AG04450 (cell line): ENCODE measurements around the gene PMVK. TPM values are rescaled to one million over a fixed set of nuclear protein-coding genes. Genes with fewer than 3 reads are reported as not detected.
"Not testable (repeated sequence)": the region's sequence is repeated elsewhere in the genome, so short reads cannot be mapped to it uniquely, and the experiment has no call there.

ENCODE experiments used
- CTCF ChIA-PET: fragments of 300-600, 350-600 bp; formaldehyde crosslinking; extraction: SDS; loops from one replicate; lab custom pipeline; 2022; ENCODE audit warnings: antibody characterized with exemption, inconsistent platforms; lab: Charles Lee
- POLR2A ChIA-PET: fragments of 350-600 bp; formaldehyde crosslinking; extraction: SDS; loops from one replicate; lab custom pipeline; 2021; ENCODE audit warnings: antibody characterized with exemption, inconsistent platforms; lab: Yijun Ruan, JAX
- DNase-seq: peaks from one replicate; pipeline ENCODE4 v3.0.0-alpha.2; 2011; ENCODE audit warnings: low read depth, low spot score
- H3K27ac ChIP-seq: one replicate; pipeline ENCODE4 v1.5.1; 2012; ENCODE audit warnings: low read depth, low read length, control low read depth
- H3K27me3 ChIP-seq: one replicate; pipeline ENCODE4 v1.6.0; 2012; ENCODE audit warnings: low read length; ENCODE audit not compliant: control insufficient read depth, insufficient read depth
- H3K4me3 ChIP-seq: 2 replicates; pipeline ENCODE4 v1.5.1; 2011; ENCODE audit warnings: mild to moderate bottlenecking, low read depth, low read length, control low read depth
- H3K9me3 ChIP-seq: 2 replicates; pipeline ENCODE4 v1.5.1; 2012; ENCODE audit warnings: low read length; ENCODE audit not compliant: control insufficient read depth, insufficient read depth
- polyA plus RNA-seq: library from polyadenylated mRNA; depleted of rRNA; stranded (reverse); fragments of >200 nt; gene quantifications from 2 replicates; pipeline ENCODE4 v1.2.3, GENCODE V29; 2011
- TF ChIP-seq, protein P1 (sequence below): IDR thresholded peaks from 2 replicates; pipeline ENCODE4 v1.5.1; 2011; ENCODE audit warnings: low read depth, low read length, control low read depth, inconsistent platforms

PMVK gene
- polyA plus RNA-seq, 1 experiment, result 21.0 TPM

DNA sequence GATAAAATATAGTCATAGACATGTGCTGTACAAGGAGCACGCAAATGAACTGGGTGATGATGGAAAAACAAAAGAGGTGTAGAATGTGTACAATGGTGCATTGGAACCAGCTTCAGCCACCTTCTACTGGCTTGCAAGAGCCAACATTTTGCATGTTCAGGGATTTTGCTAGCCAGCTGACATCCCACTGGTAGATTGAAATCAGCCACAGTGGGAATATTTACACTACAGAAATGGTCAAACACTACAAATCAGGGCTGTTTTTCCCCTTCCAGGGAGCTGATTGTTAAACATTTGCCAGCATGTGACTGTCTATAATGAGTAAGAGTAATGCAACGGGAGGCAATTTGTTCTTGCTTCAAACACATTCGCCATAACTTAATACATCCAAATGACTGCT lies 23.2 kb downstream of the PMVK start:
- TF ChIP-seq, protein P1, sequence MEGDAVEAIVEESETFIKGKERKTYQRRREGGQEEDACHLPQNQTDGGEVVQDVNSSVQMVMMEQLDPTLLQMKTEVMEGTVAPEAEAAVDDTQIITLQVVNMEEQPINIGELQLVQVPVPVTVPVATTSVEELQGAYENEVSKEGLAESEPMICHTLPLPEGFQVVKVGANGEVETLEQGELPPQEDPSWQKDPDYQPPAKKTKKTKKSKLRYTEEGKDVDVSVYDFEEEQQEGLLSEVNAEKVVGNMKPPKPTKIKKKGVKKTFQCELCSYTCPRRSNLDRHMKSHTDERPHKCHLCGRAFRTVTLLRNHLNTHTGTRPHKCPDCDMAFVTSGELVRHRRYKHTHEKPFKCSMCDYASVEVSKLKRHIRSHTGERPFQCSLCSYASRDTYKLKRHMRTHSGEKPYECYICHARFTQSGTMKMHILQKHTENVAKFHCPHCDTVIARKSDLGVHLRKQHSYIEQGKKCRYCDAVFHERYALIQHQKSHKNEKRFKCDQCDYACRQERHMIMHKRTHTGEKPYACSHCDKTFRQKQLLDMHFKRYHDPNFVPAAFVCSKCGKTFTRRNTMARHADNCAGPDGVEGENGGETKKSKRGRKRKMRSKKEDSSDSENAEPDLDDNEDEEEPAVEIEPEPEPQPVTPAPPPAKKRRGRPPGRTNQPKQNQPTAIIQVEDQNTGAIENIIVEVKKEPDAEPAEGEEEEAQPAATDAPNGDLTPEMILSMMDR, result no peak
- Histone ChIP-seq H3K27ac (no peak overlapping the region), H3K27me3 (peaks cover 24% of the 10 kb centered on the region), H3K4me3 (no peak overlapping the region), H3K9me3 (peaks cover 8% of the 10 kb centered on the region; the same call in 1 of the 2 replicates)
- ChIA-PET POLR2A (no interaction called here), CTCF (no interaction called here)
- DNase-seq, result no peak

DNA sequence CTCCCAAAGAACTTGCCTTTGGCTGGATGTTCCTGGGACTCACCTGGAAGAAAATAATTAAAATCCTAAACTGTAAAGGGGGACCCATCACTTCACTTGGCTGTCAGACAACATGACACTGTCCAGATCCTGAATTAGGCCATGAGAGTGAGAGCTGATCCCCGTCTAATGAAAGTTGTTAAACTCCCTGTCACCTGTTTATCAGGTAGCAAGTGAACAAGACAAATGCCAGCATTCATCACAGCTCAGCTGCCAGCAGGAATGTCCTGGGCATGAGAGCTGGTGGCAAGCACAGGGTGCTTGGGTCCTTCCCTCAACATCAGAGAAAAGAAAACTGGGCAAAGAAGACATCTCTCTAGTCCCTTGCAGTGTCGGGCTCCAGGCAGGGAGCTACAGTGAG lies 23.8 kb downstream of the PMVK start:
- Histone ChIP-seq H3K9me3 (peaks cover 13% of the 10 kb centered on the region; the same call in 1 of the 2 replicates), H3K4me3 (no peak overlapping the region), H3K27ac (no peak overlapping the region), H3K27me3 (peaks cover 26% of the 10 kb centered on the region)
- POLR2A ChIA-PET, result no interaction called here
- CTCF ChIA-PET, result no interaction called here
- no peak for DNase-seq
- TF ChIP-seq, protein P1, result no peak

DNA sequence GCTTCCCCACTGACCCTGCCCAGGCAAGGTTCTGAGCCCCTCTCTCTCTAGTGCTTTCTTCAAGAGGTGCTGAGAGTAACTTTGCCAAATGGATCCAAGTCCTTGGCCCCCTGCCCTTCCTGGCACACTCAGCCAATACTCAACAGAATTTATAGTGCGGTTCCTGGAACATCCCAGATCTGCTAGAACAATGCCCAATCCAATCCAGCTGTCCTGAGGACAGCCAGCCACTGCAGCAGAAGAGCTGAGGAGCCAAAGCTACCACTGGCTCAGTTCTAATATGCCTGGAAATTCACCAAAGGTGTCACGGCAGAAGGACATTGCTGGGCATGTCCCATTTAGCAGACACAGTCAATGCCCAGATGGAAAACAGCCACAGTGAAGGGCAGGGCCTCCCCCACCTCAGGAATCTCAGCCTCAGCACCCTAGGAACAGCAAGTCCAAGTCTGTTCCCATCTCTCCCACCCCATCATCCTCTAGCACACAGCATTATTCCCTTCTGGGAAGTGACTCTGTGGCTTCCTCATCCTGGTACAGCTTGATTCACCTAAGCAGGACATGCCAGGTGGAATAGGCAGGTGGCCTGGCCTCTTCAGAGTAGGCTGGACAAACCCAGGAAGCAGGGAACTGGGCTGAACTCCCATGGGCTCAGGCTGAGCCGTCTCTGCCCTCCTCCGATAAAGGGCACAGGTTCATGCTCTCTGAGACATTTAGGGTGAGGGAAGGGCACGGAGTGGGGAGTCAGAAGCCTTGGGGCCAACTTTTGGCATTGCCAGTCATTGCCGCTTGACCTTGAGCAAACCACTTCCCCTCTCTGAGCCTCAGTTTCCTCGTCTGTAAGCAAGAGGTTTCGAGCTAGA lies 24.6 kb downstream of the PMVK start:
- Histone ChIP-seq H3K4me3 (no peak overlapping the region), H3K27ac (no peak overlapping the region)
- CTCF ChIA-PET, result no interaction called here

DNA sequence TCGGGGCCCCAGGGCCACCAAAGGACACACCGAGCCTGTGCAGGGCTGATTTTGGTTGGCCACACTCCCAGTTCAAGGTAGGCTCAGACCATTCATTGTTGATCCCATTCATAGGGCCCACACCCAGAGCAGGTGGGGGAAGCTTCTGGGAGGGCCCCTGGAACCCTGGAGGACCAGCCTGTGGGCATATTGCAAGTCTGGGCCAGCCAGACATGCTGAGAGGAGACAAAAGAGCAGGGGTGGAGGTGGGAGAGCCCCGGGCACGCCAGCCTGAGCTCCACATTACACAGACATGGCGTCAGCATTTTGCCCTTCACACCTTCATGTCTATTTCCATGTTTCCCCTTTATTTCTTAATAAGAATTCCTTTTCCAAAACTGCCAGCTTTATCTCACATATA lies 25.7 kb downstream of the PMVK start:
- ChIA-PET POLR2A (no interaction called here), CTCF (no interaction called here)
- Histone ChIP-seq H3K9me3 (peaks cover 14% of the 10 kb centered on the region; the same call in 1 of the 2 replicates), H3K27ac (no peak overlapping the region), H3K4me3 (no peak overlapping the region), H3K27me3 (peaks cover 28% of the 10 kb centered on the region)
- TF ChIP-seq, protein P1, result no peak
- no peak for DNase-seq

More for the DNA sequence above, 24.6 kb downstream of the PMVK start:
- POLR2A ChIA-PET, result no interaction called here
- Histone ChIP-seq H3K9me3 (peaks cover 14% of the 10 kb centered on the region; the same call in 1 of the 2 replicates), H3K27me3 (peaks cover 28% of the 10 kb centered on the region)
- TF ChIP-seq, protein P1, result no peak
- no peak for DNase-seq

DNA sequence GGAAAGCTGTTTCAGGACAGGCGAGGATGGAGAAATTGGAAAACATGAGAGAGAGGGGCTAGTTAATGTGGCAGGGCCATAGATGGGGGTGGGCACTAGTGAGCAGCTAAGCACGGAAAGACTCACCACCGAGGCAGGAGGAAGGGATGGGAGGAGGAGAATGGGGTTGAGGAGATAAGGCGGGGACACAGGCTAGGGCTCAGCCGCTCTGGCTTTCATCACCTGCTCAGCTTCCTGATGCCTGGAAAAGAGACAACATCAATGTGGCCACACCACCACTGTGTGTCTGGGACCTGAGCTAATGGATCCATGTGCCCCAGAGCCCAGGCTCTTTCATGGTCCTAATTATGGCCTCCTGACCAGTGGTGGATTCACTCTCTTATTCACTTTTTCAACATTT lies 27.6 kb downstream of the PMVK start:
- peaks cover 25% of the 10 kb centered on the region for H3K27me3 ChIP-seq
- peaks cover 14% of the 10 kb centered on the region; the same call in 1 of the 2 replicates for H3K9me3 ChIP-seq
- no peak for DNase-seq
- ChIA-PET POLR2A (no interaction called here), CTCF (no interaction called here)
- H3K4me3 ChIP-seq, result no peak overlapping the region
- no peak overlapping the region for H3K27ac ChIP-seq
- TF ChIP-seq, protein P1, result no peak

DNA sequence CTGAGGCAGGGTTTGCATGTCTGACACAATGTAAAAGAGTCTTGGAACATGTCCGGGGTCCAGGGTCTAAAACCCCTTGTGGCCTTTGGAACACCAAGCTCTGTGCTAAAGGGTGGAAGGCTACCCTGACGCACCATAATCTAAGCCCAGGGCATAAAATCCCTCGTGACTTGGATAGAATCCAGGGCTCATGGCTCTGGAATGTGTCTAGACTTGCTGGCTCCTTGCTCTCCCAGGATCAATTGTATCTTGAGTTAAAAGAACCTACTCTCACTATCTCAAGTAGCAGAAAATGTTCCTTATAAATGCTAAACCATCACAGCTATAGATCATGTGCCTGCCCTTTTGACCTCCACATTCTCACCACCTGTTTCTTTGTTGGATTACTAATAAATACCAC lies 28.4 kb downstream of the PMVK start:
- DNase-seq, H3K27ac ChIP-seq, CTCF ChIA-PET, H3K4me3 ChIP-seq, POLR2A ChIA-PET: not testable (repeated sequence)
- H3K27me3 ChIP-seq, result peaks cover 18% of the 10 kb centered on the region
- peaks cover 14% of the 10 kb centered on the region; the same call in 1 of the 2 replicates for H3K9me3 ChIP-seq
